LNCaP clone FGC (cell line): ENCODE measurements around the gene ZFHX3.
"Not testable (repeated sequence)": the region's sequence is repeated elsewhere in the genome, so short reads cannot be mapped to it uniquely, and the experiment has no call there.

Experiments
- DNase-seq: peaks from one replicate; pipeline ENCODE4 v3.0.0-alpha.2; 2011; ENCODE audit warnings: low read depth
- H3K4me3 ChIP-seq: 2 replicates; pipeline ENCODE4 v1.5.1; 2011; ENCODE audit warnings: mild to moderate bottlenecking, low read depth, low read length, control low read depth
- TF ChIP-seq, protein P1 (sequence below): IDR thresholded peaks from 2 replicates; pipeline ENCODE4 v1.5.1; 2012; ENCODE audit warnings: mild to moderate bottlenecking; ENCODE audit not compliant: control insufficient read depth, insufficient read depth; ENCODE audit errors: extremely low read depth

ZFHX3 gene

DNA sequence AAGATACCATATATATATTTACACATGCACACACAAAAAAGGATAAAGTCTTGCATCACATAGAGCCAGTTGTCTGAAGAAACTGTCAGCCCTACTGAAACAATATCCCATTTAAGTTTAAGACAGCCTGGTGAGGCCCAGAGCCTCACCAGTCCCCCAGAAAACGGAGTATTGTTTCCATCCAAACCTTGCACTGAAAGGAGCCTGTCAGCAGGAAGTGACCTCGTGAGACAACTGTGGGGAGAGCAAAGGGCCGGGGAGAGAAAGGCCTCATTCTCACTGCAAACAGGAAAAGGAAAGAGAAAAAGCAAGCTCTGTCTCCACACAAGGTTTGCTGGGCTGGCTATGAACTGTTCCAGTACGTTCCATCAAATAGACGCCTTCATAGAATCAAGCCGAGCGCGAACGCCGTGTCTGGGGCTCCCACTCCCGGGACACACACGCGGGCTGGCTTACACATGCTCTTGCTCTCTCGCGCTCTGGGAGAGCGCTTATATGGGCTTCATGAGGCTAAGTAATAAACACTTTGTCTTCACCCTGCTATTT, 44.4 kb upstream of the ZFHX3 start:
- TF ChIP-seq, protein P1, sequence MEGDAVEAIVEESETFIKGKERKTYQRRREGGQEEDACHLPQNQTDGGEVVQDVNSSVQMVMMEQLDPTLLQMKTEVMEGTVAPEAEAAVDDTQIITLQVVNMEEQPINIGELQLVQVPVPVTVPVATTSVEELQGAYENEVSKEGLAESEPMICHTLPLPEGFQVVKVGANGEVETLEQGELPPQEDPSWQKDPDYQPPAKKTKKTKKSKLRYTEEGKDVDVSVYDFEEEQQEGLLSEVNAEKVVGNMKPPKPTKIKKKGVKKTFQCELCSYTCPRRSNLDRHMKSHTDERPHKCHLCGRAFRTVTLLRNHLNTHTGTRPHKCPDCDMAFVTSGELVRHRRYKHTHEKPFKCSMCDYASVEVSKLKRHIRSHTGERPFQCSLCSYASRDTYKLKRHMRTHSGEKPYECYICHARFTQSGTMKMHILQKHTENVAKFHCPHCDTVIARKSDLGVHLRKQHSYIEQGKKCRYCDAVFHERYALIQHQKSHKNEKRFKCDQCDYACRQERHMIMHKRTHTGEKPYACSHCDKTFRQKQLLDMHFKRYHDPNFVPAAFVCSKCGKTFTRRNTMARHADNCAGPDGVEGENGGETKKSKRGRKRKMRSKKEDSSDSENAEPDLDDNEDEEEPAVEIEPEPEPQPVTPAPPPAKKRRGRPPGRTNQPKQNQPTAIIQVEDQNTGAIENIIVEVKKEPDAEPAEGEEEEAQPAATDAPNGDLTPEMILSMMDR, result no peak
- no peak for DNase-seq
- no peak overlapping the region for H3K4me3 ChIP-seq

DNA sequence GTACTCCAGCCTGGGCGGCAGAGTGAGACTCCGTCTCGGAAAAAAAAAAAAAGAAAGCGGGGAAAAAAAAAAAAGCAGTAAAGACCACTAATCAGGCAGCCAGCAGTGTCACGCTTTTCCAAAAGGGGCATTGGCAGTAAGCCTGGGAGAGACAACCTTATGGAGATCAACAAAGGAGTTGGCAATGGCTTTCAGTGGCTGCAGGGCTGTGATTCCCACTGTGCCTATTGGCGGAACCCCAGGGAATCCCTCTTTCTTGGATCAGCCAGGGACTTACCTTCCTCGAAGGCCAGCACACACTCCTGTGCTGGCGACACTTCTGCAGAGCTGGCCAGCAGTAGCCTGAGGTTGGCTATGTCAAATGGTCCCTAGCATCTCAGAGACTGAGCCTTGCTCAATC, 43.2 kb upstream of the ZFHX3 start:
- no peak for DNase-seq
- TF ChIP-seq, protein P1, result no peak
- no peak overlapping the region for H3K4me3 ChIP-seq

DNA sequence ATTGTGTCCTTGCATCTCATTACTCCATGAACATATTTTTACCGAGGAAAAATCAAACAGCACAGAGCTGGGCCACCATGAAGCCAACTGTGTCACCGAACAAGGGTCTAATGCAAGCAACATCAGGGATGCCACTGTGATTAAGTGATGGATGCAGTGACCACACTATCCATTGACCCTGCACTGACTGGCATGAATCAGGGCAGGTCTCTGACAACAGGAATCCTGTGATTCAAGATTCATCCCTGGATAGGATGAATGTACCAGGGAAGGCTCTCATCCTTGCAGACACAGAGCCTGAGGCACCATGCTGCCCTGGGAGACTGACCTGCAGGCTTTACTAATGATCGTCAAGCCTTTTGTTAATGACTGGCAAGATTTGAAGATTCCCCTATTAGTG, 41.5 kb upstream of the ZFHX3 start:
- TF ChIP-seq, protein P1, result no peak

DNA sequence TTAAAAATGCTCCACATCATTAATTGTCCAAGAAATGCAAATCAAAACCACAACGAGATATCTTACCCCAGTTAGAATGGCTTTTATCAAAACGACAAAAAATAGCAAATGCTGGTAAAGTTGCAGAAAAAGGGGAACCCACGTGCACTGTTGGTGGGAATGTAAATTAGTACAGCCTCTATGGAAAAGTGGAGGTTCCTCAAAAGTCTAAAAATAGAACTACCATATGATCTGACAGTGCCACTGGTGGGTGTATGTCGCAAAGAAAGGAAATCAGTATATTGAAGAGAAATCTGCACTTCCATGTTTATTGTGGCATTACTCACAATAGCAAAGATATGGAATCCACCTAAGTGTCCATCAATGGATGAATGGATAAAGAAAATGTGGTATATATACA, 38.2 kb upstream of the ZFHX3 start:
- TF ChIP-seq, protein P1, result no peak
- H3K4me3 ChIP-seq, result no peak overlapping the region
- DNase-seq, result no peak

More for the DNA sequence above, 41.5 kb upstream of the ZFHX3 start:
- H3K4me3 ChIP-seq, result no peak overlapping the region
- no peak for DNase-seq

DNA sequence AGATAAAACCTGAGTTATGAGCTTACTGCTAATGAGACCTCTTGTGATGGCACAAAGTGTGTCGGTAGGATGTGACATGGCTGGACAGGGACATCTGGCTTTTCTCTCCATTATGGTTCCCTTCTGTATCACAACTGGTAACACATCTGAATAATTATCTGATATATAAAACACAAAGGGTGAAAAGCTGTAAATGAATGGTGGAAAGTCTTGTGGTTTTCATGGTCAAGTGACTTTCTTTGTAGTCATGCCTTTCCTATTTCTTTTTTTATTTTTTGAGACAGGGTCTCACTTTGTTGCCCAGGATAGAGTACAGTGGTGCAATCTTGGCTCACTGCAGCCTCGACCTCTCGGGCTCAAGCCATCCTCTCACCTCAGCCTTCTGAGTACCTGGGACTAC, 35.3 kb upstream of the ZFHX3 start:
- H3K4me3 ChIP-seq, result no peak overlapping the region
- TF ChIP-seq, protein P1, result no peak
- no peak for DNase-seq

DNA sequence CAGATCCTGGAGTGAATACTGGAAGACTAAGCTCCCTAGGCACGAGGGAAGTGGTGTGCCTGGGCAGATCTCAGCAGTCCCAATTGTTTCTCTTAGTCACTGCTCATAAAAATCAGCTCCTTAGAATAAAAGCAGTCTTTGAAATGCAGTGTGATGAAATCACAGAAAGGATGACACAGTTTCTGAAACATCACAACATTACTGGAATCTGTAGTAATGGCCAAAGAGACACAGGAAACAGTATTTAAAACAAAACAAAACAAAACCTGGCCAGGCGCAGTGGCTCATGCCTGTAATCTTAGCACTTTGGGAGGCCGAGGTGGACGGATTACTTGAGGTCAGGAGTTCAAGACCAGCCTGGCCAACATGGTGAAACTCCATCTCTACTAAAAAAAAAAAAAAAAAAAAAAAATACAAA, 34.7 kb upstream of the ZFHX3 start:
- not testable (repeated sequence) for DNase-seq, H3K4me3 ChIP-seq

DNA sequence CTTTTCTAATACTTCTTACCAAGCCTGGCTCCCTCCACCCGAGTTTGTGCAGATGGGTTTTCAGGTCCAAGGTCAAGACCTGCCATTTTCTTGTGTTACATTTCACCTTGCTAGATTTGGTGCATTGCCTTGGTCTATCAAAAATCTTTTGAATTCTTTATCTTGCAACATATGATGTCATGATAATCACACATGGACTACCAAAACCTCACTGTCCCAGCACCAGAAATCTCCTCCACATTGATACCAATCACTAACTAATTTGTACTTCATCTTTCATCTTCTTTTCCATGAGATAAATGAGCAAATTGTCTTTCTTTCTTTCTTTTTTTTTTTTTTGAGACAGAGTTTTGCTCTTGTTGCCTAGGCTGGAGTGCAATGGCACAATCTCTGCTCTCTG, 33.0 kb upstream of the ZFHX3 start:
- H3K4me3 ChIP-seq, result no peak overlapping the region
- TF ChIP-seq, protein P1, result no peak
- DNase-seq, result no peak
